ENCODE results near the gene PAWR.
A peak's percentile ranks its signal among the peaks of the same experiment; 100 is the strongest.

The PAWR gene, protein sequence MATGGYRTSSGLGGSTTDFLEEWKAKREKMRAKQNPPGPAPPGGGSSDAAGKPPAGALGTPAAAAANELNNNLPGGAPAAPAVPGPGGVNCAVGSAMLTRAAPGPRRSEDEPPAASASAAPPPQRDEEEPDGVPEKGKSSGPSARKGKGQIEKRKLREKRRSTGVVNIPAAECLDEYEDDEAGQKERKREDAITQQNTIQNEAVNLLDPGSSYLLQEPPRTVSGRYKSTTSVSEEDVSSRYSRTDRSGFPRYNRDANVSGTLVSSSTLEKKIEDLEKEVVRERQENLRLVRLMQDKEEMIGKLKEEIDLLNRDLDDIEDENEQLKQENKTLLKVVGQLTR

DNA sequence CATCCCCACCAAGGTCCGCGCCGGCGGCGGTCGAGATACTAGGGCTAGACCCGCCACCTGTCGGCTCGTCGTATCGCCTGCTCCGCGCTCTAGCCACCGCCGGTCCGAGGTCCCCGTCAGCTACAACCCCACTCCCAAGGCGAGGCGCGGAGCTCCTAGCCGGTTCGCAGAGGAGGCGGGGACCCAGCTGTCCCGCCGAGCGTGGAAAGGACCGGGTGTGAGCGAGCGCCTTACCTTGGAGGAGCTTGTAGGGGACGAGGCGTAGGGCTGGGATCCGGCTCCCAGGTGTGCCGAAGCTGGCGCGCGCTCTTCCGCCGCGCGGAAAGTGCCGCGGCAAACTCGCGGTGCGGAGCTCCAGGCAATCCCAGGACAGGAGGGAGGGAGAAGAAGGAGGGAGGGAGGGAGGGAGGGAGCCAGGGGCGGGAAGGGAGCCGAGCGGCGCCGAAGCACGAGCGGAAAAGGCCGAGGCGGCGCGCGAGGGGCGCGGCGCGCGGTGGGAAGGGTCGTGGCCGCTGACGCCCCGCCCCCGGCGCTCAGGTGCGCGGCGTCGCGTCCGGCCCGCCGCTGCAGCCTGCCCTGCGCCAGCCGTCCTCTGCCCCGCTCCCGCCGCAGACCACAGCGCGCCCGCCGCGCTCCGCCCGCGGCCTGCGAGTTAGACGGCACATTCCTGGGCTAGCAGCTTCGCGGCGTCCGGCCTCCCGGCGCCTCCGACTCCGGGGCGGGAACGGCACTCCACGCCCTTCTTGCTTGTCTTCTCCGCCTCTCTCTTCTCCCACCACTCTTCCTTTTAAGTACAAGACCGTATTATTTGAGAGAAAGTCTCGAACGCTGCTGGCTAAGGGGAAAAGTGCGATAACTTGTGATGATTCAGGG lies at the start of gene PAWR:
Gene PAWR, minus strand, starts transcription at position 327 of the 873 bp plus-strand sequence. CDS start 720 bp downstream, outside the sequence.
- peak within 1 kb of the TSS; percentile 87 for H3K4me3 ChIP-seq (ENCODE audit: low read depth, low read length)
- TF ChIP-seq CTCF (IDR thresholded peaks at IDR 0.05; ENCODE audit: control insufficient read depth, extremely low read depth, insufficient read depth), result peak; percentile 46
- DNase-seq (ENCODE audit: low read depth), result peak; percentile 68

GRCh38 chr12:79737875-79738718 lies 47.3 kb upstream of the PAWR start:
- peak; percentile 64 for TF ChIP-seq CTCF (IDR thresholded peaks at IDR 0.05; ENCODE audit: control insufficient read depth, extremely low read depth, insufficient read depth)
- DNase-seq (ENCODE audit: low read depth), result peak; percentile 43
- no peak overlapping the region for H3K4me3 ChIP-seq (ENCODE audit: low read depth, low read length)

DNA sequence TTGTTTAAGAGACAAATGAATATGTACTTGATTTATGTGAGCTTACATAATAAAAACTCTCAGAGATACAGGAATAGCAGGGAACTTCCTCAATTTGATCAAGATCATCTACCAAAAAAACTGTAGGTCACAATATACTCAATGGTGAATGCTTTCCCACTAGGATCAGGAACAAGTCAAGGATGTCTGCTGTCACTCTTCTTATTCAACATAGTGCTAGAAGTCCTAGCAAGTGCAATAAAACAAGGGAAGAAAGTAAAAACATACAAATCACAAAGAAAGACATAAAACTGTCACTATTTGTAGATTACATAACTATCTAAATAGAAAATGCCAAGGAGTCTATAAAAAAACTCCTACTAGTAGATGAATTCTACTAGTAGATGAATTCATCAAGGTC lies 41.9 kb upstream of the PAWR start:
- DNase-seq (ENCODE audit: low read depth), result no peak
- no peak overlapping the region for H3K4me3 ChIP-seq (ENCODE audit: low read depth, low read length)
- no peak for TF ChIP-seq CTCF (IDR thresholded peaks at IDR 0.05; ENCODE audit: control insufficient read depth, extremely low read depth, insufficient read depth)

DNA sequence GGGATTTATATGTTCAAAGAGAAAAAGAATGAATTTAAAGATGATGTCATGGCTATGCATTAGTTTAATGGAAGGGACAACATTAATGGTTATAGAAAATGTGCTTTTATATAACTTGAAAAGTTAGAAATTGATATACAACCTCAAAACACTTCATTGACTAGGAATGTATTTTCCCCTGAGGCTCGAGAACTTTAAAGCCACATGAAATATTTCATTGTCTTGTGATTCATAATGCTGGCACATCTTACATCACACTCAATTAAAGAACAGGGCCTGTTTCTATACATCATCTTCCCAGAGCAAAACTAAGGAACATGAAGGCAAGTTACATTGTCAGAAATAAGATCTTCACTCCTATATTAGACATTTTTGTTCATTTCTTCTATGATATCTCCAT lies 35.2 kb upstream of the PAWR start:
- TF ChIP-seq CTCF (IDR thresholded peaks at IDR 0.05; ENCODE audit: control insufficient read depth, extremely low read depth, insufficient read depth), result no peak
- no peak for DNase-seq (ENCODE audit: low read depth)

DNA sequence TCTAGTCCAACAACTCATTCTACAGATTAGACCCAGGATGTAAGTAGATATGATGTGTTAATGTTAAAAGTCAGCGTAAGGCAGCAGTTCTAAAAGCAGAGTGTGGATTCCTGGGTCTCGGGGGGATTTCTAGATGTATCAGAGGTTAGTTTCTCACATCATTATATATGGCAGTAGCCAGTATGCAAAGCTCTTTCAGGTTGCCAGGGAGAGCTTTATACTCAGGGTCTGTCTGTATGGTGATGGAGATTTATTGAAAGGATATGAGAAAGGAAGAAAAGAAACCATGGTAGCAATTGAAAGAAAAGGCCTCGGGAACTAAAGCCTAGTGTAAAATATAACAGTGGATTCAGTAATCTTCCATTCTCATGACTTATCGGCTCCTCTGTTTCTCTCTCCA lies 26.2 kb upstream of the PAWR start:
- TF ChIP-seq CTCF (IDR thresholded peaks at IDR 0.05; ENCODE audit: control insufficient read depth, extremely low read depth, insufficient read depth), result no peak
- no peak overlapping the region for H3K4me3 ChIP-seq (ENCODE audit: low read depth, low read length)
- DNase-seq (ENCODE audit: low read depth), result no peak

More for the DNA sequence above, 35.2 kb upstream of the PAWR start:
- no peak overlapping the region for H3K4me3 ChIP-seq (ENCODE audit: low read depth, low read length)

DNA sequence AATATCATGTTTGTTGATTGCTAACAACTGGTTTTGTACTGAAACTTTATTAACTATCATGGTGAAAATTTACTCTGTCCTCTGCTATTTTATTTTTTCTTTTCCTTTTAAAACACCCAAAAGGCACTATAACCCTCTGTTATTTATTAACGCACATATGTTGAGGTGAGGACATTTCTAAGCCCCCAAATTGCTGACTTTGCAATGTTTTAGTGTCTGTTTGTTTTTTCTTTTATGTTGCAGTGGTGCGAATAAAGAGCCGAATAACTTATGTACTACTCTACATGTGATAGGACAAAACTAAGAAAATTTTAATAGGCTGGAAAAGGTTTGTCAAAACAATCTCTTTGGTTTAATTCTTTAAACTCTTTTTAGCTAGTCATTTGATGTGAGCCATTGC lies 24.5 kb upstream of the PAWR start:
- no peak for TF ChIP-seq CTCF (IDR thresholded peaks at IDR 0.05; ENCODE audit: control insufficient read depth, extremely low read depth, insufficient read depth)
- no peak for DNase-seq (ENCODE audit: low read depth)

More for the DNA sequence above, 24.5 kb upstream of the PAWR start:
- no peak overlapping the region for H3K4me3 ChIP-seq (ENCODE audit: low read depth, low read length)

Measured in LNCaP clone FGC (cell line).